Uterus (tissue), 4 donors: ENCODE results near the gene USP40. TPM values are rescaled to one million over a fixed set of nuclear protein-coding genes. Genes with fewer than 3 reads are reported as not detected.

Experiments
- DNase-seq, 2 donors: peaks; one replicate each; pipeline ENCODE4 v3.0.0-alpha.2; 2019 to 2020
- H3K27ac ChIP-seq, 2 donors: fragments of 200-600 bp; sonication (generic); 1 replicate in 1 of 2; 2 replicates in 1 of 2; pipeline ENCODE4 v1.5.1; 2016 to 2018
- H3K27me3 ChIP-seq, 2 donors: fragments of 200-600 bp; sonication (generic); one replicate each; pipeline ENCODE4 v1.5.1; 2018 to 2019; ENCODE audit warnings: control low read depth in 1 of 2
- H3K36me3 ChIP-seq, 2 donors: fragments of 200-600 bp; sonication (generic); one replicate each; pipeline ENCODE4 v1.5.1; 2019; ENCODE audit warnings: control low read depth in 1 of 2
- H3K4me1 ChIP-seq, 2 donors: fragments of 200-600 bp; sonication (generic); one replicate each; pipeline ENCODE4 v1.5.1; 2018 to 2019; ENCODE audit warnings: control low read depth in 1 of 2
- H3K4me3 ChIP-seq, 2 donors: fragments of 200-600 bp; sonication (generic); 1 replicate in 1 of 2; 2 replicates in 1 of 2; pipeline ENCODE4 v1.5.1; 2018 to 2019; ENCODE audit warnings: mild to moderate bottlenecking in 1 of 2
- H3K9me3 ChIP-seq, 2 donors: fragments of 200-600 bp; sonication (generic); one replicate each; pipeline ENCODE4 v1.5.1; 2019; ENCODE audit warnings: control low read depth in 1 of 2
- POLR2A ChIP-seq, 2 donors: fragments of 450-650 bp; IDR thresholded peaks; one replicate each; pipeline ENCODE4 v1.6.1; 2016; ENCODE audit warnings: antibody characterized with exemption in 2 of 2, mild to moderate bottlenecking in 1 of 2, moderate library complexity in 1 of 2
- intact Hi-C: fragments of 100-400 bp; cut with DNase I; formaldehyde crosslinking; loops from one replicate; pipeline ENCODE4 v1.15.1; 2023; ENCODE audit warnings: low total_unique reads
- total RNA-seq, 4 donors: library from RNA; depleted of rRNA in 3 of 4; stranded (reverse); fragments of >200 nt in 3 of 4; gene quantifications; one replicate each; pipeline versions ENCODE4 v1.1.0 to v1.2.4, GENCODE V29; 2014 to 2023
- TF ChIP-seq, protein P1 (sequence below), 4 experiments: fragments of 200-600 bp in 2 of 4; fragments of 450-650 bp in 2 of 4; sonication (generic) in 2 of 4; IDR thresholded peaks; one replicate each; pipeline ENCODE4 v1.5.1; 2016 to 2019; ENCODE audit warnings: antibody characterized with exemption in 4 of 4, mild to moderate bottlenecking in 2 of 4, moderate library complexity in 1 of 4
- donor health status: DM: yes; HTN: yes; CAD: no.

Gene USP40
- total RNA-seq, 4 donors from 2014 or later = 14.7 to 60.2 (median 49.5) TPM

DNA sequence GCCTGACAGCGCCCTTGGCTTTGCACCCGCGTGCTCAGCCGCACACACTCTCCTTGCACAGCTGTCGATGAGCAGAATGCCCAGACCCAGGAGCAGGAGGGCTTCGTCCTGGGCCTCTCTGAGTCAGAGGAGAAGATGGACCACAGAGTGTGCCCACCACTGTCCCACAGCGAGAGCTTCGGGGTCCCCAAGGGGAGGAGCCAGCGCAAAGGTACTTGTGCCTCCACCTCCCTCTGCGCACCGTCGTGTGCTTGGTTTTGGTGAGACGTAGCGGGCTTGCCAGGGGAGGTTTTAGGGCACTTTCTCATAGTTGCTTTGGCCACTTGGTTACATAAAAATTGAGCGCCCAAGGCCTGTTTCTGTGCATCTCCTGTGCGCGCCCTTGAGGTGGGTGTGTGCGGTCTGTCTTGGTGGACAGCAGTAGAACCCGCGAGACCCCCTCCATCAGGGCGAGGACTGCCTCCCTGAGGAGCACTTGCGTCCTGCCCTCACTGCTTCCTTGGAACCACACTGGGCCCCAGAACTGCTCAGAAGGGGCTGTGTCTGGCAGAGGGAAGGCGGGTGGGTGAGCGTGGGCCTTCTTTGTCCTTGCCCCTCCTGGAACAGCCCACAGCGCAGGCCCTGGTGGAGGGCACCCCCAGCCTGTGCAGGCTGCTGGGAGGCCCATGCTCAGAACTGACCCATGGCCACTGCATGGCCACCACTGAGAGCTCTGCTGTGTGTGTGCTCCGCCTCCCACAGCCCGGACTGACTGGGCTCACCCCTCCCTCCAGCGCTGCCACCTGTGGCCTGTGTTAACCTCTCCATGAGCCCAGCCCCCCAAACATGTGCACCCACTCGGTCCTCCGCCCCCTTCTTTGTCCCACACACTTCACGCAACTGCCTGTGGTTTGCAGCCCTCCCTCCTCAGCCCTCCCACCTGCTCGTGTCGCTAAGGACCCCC, 116.4 kb downstream of the USP40 start:
- no peaks in the 10 kb centered on the region for H3K4me1 ChIP-seq
- no peaks in the 10 kb centered on the region for H3K36me3 ChIP-seq
- H3K4me3 ChIP-seq = no peak overlapping the region
- no peak overlapping the region for H3K27ac ChIP-seq
- DNase-seq = no peak
- no peaks in the 10 kb centered on the region for H3K9me3 ChIP-seq
- intact Hi-C loops = no loop called here
- TF ChIP-seq, protein P1, sequence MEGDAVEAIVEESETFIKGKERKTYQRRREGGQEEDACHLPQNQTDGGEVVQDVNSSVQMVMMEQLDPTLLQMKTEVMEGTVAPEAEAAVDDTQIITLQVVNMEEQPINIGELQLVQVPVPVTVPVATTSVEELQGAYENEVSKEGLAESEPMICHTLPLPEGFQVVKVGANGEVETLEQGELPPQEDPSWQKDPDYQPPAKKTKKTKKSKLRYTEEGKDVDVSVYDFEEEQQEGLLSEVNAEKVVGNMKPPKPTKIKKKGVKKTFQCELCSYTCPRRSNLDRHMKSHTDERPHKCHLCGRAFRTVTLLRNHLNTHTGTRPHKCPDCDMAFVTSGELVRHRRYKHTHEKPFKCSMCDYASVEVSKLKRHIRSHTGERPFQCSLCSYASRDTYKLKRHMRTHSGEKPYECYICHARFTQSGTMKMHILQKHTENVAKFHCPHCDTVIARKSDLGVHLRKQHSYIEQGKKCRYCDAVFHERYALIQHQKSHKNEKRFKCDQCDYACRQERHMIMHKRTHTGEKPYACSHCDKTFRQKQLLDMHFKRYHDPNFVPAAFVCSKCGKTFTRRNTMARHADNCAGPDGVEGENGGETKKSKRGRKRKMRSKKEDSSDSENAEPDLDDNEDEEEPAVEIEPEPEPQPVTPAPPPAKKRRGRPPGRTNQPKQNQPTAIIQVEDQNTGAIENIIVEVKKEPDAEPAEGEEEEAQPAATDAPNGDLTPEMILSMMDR (IDR thresholded peaks at IDR 0.05) = no peak
- TF ChIP-seq POLR2A (IDR thresholded peaks at IDR 0.05) = no peak
- H3K27me3 ChIP-seq = no peaks in the 10 kb centered on the region

DNA sequence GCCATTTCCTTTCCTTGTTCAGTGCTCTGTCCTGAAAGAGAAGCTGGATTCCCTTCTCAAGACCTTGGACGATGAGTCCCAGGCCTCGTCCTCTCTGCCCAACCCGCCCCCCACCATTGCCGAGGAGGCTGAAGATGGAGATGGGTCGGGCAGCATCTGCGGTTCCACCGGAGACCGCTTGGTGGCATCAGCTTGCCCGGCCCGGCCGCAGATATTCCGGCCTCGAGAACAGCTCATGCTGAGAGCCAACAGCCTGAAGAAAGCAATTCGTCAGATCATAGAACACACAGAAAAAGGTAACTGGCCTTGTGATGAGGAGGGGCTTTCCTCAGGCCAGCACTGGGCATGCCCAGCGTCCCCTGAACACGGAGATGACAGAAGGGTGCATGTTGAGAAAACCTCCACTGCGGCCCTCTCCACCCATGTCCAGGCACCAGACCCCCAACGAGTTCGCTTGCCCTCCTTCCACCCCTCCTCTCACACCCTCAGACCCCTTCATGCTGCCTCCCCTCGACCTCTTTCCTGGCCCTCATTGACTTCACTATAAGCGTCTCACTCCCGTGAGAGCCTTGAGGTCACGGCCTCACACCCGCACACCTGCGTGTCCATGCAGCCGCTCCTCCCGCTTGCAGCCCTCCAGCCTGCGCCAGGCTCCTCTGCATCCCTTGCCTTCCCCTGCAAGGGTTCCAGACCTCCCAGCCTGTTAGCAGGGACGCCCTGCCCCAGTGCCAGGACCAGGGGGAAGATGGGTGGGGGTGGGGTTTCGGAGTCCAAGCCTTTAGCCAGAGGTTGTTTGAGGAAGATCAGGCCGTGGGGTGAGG, 117.3 kb downstream of the USP40 start:
- Histone ChIP-seq H3K27ac (no peak overlapping the region), H3K4me3 (no peak overlapping the region), H3K36me3 (no peaks in the 10 kb centered on the region), H3K9me3 (no peaks in the 10 kb centered on the region), H3K4me1 (no peaks in the 10 kb centered on the region), H3K27me3 (no peaks in the 10 kb centered on the region)
- peak in 1 of 2 donors; percentile 16 for DNase-seq
- intact Hi-C loops = no loop called here
- TF ChIP-seq, protein P1 (IDR thresholded peaks at IDR 0.05) = peak in 3 of 4 experiments; percentile 26 to 50 (median 41)
- no peak for TF ChIP-seq POLR2A (IDR thresholded peaks at IDR 0.05)

DNA sequence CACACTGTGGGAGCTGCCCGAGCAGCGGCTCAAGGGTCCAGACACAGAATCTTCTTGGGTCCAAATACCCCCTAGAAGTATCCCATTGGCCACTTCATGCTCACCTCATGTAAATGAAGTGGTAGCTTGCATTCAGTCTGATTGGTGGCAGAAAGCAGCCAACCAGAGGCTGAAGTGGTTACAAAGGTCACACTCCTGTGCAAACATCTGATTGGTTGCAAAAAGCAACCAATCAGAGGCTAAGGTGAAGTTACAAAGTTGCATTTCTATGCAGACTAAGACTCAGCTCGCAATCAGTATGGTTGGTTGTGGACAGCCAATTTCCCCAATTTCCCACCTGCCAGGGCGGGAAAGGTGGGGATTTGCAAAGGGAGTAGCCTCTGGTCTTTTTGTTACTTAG, 118.0 kb downstream of the USP40 start:
- TF ChIP-seq, protein P1 (IDR thresholded peaks at IDR 0.05) = no peak
- TF ChIP-seq POLR2A (IDR thresholded peaks at IDR 0.05) = no peak
- Histone ChIP-seq H3K27ac (no peak overlapping the region), H3K4me3 (no peak overlapping the region), H3K9me3 (no peaks in the 10 kb centered on the region), H3K4me1 (no peaks in the 10 kb centered on the region), H3K27me3 (no peaks in the 10 kb centered on the region), H3K36me3 (no peaks in the 10 kb centered on the region)
- intact Hi-C loops = no loop called here
- DNase-seq = peak in 1 of 2 donors; percentile 11

DNA sequence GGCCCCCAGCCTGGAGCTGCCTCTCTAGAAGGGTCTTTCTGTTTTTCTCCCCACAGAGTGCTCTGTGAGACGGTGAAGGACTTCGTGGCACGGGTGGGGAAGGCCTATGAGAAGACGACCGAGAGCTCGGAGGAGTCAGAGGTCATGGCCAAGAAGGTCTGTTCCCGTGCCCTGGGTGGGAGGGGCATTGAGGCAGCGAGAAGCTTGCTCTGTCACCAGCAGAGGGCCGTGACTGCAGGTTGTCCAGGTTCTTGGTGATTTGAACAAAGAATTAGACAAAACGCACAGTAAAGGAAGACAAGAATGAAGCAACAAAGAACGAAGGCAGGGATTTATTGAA, 118.4 kb downstream of the USP40 start:
- no peaks in the 10 kb centered on the region for H3K27me3 ChIP-seq
- H3K27ac ChIP-seq = no peak overlapping the region
- no peak overlapping the region for H3K4me3 ChIP-seq
- DNase-seq = peak in 1 of 2 donors; percentile 11
- no peaks in the 10 kb centered on the region for H3K36me3 ChIP-seq
- H3K4me1 ChIP-seq = no peaks in the 10 kb centered on the region
- no peaks in the 10 kb centered on the region for H3K9me3 ChIP-seq
- TF ChIP-seq, protein P1 (IDR thresholded peaks at IDR 0.05) = no peak
- no peak for TF ChIP-seq POLR2A (IDR thresholded peaks at IDR 0.05)
- intact Hi-C loops = no loop called here
